Measurements from ENCODE around the gene LIPC.

Gene LIPC

DNA sequence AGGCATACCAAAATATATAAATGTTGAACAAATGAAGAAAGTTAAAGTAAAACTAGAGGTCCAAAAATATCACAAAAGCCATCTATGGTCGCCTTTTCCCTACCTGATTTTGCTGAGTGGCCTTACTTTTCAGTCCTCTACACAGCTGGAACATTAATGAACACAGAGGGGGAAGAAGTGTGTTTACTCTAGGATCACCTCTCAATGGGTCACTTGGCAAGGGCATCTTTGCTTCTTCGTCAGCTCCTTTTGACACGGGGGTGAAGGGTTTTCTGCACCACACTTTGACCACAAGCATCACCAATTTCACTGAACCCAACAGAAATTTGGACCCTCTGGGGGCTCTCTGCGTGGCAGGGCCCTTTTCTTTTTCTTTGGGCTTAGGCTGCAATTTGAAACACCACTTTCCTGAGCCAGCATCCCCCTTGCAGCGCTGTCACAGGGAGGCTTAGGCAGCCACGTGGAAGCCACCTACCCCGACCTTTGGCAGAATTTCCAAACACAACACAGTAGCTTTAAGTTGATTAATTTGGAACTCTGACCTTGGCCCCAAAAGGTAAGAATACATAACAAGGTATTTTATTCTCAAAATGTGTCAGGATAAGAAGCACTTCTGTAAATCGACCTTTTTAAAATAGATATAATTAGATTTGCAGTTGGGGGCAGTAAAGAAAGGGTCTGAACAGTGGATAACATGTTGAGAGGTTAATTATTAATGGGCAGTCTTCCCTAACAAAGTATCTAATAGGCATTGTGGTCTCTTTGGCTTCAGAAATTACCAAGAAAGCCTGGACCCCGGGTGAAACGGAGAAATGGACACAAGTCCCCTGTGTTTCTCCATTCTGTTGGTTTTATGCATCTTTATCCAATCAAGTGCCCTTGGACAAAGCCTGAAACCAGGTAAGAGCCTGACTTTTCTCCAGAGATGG, at the start of gene LIPC:
TSS of gene LIPC (plus strand) at position 771 of the 929 bp plus-strand sequence. CDS start at position 813, 42 bp downstream.
- DNase-seq (ENCODE audit: low read depth in 2 of 3, low spot score in 2 of 3), result no peak

DNA sequence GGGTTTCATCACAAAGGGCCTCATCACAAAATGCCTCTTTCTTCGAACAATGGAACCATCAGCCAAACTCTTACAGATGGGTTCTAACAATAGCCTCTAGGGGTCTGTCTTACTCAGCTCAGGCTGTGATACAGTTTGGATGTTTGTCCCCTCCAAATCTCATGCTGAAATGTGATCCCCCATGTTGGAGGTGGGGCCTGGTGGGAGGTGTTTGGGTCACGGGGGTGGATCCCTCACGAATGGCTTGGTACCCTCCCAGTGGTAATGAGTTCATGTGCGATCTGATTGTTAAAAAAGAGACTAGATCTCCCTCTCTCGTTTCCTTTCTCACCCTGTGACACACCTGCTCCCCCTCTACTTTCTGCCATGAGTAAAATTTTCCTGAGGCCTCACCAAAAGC, 47.9 kb upstream of the LIPC start:
- DNase-seq (ENCODE audit: low read depth in 2 of 3, low spot score in 2 of 3), result peak in 1 of 3 experiments; percentile 24

DNA sequence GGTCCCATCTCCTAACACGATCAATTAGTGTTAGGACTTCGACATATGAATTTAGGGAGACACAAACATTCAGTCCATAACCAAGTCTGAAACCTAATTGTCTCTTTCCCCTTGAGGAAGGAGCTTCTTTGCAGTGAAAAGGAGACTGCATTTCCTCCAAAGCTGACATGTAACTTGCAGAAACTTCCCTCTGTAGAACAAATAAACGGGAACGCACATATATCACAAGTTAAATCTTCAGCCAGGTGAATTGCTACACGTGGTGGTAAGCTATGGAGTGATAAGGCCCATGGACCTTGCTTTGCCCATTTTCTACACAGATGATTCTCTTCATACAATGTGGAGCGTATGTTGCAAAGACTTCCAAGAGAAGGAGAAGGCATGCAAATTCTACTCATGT, 47.1 kb upstream of the LIPC start:
- DNase-seq (ENCODE audit: low read depth in 2 of 3, low spot score in 2 of 3), result no peak

DNA sequence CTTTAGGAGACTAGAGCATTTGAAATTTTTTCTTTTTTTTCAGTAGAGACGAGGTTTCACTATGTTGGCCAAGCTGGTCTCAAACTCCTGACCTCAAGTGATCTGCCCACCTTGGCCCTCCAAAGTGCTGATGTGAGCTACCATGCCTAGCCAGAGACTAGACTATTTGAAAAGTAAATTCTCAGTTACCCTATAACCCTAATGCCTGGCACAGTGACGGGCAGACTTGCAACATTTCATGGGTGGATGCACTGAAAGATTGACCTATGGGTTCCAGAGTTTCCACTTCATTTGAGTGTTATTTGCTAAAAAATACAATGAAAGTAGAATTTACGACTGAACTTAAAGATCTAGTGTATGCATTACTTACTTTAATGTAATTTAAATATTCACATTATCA, 45.7 kb upstream of the LIPC start:
- DNase-seq (ENCODE audit: low read depth in 2 of 3, low spot score in 2 of 3), result no peak

DNA sequence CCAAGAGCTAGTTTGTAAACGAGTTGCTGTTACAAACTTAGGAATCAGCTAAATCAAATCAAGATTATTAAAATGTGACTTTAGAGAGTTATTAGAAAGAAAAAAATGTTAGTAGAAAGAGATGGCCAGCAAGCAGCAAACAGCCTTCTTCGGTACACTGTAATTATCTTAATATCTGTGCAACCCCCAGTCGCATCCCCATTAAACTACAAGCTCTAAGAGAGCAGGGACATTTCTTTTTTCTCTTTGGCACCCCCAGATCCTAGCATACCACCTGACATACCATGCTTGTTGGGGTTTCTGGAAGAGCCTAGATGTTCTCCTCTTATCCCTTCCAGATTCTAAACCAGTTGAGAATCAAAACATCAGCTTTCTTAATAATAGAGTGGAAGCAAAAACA, 45.1 kb upstream of the LIPC start:
- no peak for DNase-seq (ENCODE audit: low read depth in 2 of 3, low spot score in 2 of 3)

DNA sequence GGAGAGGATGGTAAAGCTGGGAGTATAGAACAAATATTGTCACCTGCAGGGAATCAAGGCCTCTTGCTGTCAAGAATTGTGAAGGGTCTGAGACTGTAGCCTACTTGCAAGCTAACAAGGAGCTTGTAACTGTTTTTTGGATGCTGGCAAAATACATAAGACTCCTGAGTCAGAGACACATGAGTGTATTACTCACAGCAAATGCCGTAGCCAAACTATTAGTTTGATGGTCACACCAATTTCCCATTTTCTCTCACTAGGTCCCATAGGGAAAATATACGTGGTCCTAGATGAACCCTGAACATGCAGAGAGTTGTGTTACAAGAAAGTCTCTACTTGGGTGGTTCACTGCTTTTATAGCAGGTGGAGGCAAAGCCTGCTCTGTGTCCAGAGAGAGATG, 44.7 kb upstream of the LIPC start:
- DNase-seq (ENCODE audit: low read depth in 2 of 3, low spot score in 2 of 3), result no peak

DNA sequence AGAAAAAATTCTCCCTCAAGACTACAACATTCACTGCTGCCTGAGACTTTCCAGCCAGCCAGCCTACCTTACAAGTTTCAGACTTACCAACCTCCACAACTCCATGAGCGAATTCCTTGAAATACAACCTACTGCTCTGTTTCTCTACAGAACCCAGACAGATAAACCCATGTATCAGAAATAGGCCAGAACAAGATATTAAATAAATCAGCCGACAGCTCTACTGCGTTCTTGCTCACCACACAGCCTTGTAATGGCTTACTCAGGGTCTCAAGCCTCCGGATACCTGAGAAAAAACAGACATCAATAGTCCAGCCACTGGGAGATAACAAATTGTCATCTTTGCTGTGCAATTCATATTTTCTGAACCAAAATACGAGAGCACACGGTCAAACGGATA, 43.6 kb upstream of the LIPC start:
- DNase-seq (ENCODE audit: low read depth in 2 of 3, low spot score in 2 of 3), result no peak

DNA sequence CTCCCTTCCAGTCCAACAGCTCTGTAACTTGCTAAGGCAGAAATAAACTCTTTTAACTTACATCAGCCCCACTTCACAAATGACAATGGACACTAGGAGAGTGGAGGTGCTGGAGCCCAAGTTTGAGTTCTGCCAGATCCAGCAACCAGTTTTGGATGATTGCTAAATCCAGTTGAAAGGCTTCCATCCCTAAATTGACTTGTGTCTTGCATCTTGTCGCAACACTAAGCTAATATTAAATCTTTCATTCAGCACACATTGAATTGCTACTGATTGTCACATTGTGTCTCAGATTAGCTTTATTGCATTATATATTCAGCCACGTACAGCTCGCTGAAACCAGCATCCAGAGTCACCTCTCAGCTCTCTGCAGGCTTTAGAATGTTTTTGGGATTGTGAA, 41.7 kb upstream of the LIPC start:
- no peak for DNase-seq (ENCODE audit: low read depth in 2 of 3, low spot score in 2 of 3)

DNA sequence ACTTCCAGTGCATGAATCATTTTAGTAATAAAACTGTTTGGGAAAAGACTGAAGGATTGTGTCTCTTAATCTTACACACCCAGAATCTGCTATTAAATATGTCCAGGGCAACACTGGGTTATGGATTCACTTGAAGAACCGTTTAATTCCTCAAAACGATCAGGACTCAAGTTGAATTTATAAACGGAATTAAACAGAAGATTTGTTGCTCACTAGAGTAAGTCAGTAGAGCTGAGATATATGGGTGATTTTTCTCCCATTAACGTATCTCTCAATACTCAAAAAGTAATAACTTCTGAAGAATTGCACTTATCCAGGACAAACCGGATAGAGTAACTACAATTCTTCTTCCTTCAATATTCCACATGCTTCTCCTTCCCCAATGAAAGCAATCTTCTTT, 41.1 kb upstream of the LIPC start:
- DNase-seq (ENCODE audit: low read depth in 2 of 3, low spot score in 2 of 3), result no peak

DNA sequence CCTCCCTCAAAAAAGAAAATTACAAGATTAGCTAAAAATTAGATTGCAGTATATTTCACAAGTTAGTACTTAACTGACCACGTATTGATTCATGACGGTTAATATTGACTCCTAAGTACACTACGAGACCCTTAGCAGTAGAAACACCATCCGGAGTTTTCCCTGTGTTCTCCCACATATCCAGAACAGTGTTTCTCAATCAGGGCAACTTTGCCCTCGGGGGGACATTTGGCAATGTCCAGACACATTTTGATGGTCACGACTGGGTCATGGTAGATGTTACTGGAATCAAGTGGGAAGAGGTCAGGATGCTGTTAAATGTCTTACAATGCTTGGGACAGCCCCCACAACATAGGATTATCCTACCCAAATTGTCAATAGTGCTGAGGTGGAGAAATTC, 40.7 kb upstream of the LIPC start:
- no peak for DNase-seq (ENCODE audit: low read depth in 2 of 3, low spot score in 2 of 3)

DNA sequence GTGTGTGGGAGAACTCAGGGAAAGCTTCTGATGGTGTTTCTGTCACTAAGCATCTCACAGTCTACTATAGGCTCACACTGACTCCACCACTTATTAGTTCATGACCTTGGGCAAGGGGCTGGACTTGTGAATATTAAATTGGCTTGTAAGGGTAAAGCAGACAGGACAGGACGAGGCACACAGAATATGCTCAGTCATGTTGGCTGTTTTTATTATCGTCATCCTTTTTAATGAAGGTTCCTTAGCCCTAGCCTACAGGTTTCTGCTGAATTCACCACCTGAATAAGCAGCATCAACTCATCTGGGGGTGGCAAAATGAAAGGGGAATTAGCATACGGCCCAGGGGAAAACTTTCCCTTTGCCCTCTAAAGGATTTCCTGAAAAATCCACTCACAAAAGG, 39.6 kb upstream of the LIPC start:
- DNase-seq (ENCODE audit: low read depth in 2 of 3, low spot score in 2 of 3), result no peak

DNA sequence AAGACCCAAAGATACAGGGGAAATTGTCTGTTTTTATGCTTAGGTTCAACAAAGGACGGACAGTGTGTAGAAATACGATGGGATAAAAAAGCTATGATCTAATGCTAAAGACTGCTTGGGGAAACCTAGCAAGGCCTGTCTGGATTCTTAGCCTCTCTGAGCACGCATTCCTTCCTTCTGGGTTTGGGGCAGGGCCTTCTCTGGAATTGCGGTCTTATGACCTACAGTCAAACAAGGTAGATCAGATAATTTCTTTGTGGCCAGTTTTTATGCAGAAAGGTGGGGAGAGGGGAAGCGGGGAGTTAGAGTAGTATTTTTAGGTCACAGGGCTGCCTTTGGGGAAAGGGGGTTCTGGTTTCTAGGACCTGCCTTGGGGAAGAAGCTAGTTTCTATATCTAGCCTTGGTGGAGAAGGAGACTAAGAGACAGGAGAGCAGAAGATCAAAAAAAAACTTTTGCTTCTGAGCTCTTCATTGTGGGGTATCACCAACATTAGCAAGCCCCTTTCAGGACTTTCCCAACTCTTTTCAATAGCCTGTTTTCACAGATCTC, 39.1 kb upstream of the LIPC start:
- no peak for DNase-seq (ENCODE audit: low read depth in 2 of 3, low spot score in 2 of 3)

DNA sequence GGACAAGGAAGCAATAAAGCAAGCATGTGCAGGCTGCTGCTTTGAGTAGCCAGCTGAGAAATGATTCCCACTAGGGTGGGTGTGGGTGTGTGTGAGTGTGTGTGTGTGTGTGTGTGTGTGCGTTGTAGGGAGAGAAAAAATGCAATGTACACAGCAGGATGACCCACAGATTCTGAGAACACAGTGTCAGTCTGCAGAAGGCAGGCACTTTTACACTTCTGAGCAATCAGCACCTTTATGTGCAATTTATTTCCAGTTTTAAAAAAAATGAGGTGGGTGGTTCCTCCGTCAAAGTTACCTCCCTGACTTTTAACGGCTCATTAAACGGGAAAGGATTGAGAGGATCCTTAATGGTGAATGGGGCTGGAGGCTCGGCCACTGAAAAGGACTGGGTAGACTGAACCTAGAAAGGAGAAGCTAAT, 38.5 kb upstream of the LIPC start:
- DNase-seq (ENCODE audit: low read depth in 2 of 3, low spot score in 2 of 3), result no peak

DNA sequence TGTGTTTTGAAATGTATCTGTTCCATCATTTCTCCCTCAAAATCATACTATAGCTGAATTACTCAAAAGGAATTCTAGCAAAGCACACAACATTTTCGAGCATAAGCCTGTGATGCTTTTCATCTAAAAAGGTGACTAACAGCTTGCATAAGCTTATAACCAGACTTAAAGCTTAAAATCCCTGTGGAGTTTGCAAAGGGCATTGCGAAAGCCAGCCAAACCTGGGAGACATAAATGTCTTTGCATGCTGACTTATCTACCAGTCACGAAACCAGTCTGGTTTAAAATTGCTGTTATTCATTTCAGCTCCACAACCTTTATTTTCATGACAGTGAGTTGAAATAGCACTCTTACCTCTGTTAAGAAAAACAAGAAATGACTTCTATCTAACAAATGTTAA, 35.6 kb upstream of the LIPC start:
- DNase-seq (ENCODE audit: low read depth in 2 of 3, low spot score in 2 of 3), result no peak

DNA sequence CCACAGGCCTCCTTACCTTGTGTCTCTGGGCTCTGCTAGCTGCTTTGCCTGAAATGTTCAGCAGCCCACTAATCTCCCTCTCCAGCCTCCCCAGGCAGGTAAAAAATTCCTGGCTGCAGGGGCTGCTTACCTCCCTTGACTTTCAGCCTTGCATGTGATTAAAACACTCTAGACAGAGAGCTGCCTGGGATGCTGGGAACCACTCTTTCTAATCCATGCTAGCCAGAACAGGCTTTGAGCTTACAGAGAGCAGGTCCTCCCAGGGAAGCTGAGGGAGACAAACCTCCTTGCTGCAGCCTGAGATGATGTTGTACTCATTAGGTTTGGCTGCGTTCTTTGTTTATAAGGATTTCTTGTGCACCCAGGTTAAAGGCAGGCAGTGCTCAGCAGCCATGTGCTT, 33.7 kb upstream of the LIPC start:
- DNase-seq (ENCODE audit: low read depth in 2 of 3, low spot score in 2 of 3), result no peak

DNA sequence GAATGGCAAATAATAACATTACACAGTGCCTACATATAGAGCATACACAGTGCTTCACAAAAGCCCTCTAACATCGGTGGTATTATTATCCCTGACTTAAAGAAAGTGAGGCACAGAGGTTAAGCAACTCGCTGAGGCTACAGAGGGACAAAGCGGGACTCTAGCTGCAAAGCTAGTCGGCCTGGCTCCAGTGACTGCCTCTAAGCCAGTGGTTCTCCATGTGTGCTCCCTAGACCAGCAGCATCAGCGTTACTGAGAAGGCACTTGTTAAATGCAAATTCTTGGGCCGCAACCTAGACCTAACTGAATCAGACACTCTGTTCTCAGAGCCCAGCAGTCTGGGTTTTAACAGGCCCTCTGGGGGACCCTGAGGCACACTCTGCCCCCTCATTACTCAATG, 33.1 kb upstream of the LIPC start:
- DNase-seq (ENCODE audit: low read depth in 2 of 3, low spot score in 2 of 3), result no peak

DNA sequence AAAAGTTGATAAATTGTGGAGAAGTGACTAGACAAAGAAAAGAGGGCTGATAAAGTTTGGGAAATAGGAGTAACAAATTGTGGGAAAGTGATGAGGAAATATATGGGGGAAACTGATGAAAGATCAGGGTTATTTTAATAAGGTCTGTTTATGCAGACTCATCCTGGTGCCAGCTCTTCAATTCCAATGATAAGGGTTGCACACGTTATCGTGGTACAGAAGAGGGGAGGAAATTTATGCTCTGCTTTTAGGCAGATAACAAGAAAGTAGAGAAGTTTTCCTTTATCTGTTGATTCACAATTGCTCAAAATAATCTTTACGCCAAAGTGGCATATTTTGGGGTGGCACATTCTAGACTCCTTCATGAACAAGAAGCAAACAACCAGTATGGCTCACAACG, 32.1 kb upstream of the LIPC start:
- DNase-seq (ENCODE audit: low read depth in 2 of 3, low spot score in 2 of 3), result no peak

DNA sequence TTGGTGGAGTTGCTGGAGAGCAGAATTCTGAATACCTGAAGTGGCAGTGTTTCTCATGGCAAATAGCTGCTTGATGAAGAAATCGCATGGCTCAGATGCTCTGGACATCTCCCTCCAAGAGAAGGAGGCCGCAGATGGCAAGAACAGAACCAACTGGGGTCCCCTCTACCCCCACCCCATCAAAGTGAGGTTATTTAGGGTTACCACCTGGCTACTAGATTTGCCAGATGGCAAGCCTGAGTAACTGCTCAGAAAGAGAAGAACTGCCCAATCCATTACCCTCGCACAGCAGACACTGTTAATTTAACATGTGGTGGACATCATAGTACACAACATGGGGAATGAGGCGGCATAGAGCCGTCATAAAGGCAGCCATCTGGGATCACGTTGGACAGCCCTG, 30.5 kb upstream of the LIPC start:
- DNase-seq (ENCODE audit: low read depth in 2 of 3, low spot score in 2 of 3), result no peak

DNA sequence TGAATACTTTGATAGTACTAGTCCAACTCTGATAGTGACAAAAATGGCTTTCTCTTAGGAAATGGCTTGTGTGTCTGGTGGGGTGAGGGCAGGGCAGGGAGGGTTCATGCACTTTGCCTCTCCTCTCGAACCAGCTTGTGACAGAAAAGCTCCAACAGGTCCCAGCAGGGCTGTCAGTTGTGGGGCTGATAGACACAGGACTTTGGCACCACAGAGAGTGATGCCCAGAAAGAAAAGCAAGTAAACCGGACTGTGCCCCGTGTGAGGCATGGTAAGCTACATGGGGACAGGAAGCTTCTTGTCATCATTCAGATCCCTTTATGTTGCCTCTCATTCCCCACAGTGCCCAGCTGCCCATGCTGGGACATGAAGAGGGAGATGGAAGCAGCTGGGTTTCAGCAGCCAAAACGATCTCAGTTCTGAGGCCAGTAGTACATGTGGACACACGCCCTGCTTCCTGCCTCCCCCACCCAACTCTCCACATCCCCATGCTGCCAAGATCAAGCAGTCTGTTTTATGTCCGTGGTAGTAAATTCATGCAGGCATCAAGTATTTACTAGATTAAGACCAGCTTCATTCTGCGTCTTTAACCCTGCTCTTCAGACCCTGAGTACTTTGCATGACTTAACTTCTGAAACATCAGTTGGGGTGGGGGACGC, 29.7 kb upstream of the LIPC start:
- no peak for DNase-seq (ENCODE audit: low read depth in 2 of 3, low spot score in 2 of 3)

DNA sequence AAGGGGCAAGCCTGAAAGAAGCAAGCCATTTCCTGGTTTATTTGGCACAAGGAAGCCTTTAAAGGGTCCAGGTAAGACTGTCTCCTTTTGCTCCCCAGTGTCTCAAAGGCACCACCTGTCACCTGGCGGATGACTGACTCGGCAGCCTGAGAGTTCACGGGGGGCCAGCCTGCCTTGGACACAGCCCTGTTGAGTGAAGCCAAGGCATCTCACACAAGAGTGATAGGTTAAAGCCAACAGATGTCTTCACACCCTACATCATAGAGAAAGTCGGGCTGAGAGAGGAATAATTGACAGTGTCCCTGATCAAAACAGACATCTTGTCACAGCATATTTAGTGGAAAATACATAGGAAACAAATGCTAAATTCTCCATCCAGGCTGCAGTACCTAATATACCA, 28.2 kb upstream of the LIPC start:
- DNase-seq (ENCODE audit: low read depth in 2 of 3, low spot score in 2 of 3), result no peak

DNA sequence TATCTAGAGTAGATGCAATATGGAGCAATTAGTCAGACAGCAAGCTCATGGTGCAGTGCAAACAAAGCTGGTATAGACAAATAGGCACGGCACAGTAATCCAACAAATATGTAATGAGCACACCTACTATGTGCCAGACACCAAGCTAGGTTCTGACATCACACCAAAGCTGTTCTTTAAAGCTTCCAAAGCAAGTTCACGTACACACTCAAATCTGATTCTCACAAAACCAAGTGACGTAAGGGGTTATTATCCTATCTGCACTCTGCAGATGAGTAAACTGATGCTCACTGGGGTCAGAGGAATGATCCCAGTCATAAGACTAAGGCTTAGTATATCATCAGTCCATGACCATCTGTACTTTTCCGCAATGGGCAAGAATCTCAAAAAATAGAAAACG, 27.8 kb upstream of the LIPC start:
- DNase-seq (ENCODE audit: low read depth in 2 of 3, low spot score in 2 of 3), result no peak

DNA sequence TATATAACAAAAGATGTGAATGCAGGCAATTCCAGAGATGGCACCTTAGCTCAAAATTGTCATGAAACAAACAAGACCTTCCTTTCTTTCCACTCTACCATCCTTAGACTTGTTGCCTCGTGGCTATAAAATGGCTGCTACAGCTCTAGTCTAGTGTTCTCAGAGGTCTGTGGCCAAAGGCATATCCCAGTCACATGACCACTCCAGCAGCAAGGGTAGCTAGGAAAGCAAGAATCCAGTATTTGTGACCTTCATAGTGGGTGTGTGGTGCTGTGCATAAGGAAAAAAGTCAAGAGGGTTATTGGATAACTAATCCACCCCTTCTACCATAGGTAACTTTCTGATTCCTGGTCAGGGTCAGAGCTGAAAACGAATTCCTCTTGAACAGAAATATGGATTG, 27.1 kb upstream of the LIPC start:
- no peak for DNase-seq (ENCODE audit: low read depth in 2 of 3, low spot score in 2 of 3)
